ENCODE measurements around the gene PLXNB3. TPM values are rescaled to one million over a fixed set of nuclear protein-coding genes. Genes with fewer than 3 reads are reported as not detected.
"Not testable (repeated sequence)": the region's sequence is repeated elsewhere in the genome, so short reads cannot be mapped to it uniquely, and the experiment has no call there.

The PLXNB3 gene
- polyA plus RNA-seq, 4 donors: 0.54 to 1.6 (median 0.66) TPM; not detected in 1

GRCh38 chrX:153814591-153815315, 50.7 kb downstream of the PLXNB3 start:
- no peaks in the 10 kb centered on the region for H3K4me1 ChIP-seq (ENCODE audit: control insufficient read depth in 3 of 3, insufficient read depth in 2 of 3, low read depth in 1 of 3, low read length in 2 of 3)
- no peak overlapping the region for H3K4me3 ChIP-seq (ENCODE audit: low read depth in 1 of 3, low read length in 3 of 3)
- DNase-seq: no peak
- H3K9me3 ChIP-seq (ENCODE audit: control insufficient read depth in 2 of 2, insufficient read depth in 1 of 2, low read depth in 1 of 2, low read length in 1 of 2): no peaks in the 10 kb centered on the region
- no peak for FAIRE-seq
- 70 to 76% (median 71%) methylated on average over 18 to 19 of the region's 19 CpGs for WGBS, 3 donors
- no peak overlapping the region for H3K27ac ChIP-seq (ENCODE audit: low read depth in 1 of 3, low read length in 2 of 3)
- H3K36me3 ChIP-seq (ENCODE audit: control insufficient read depth in 3 of 3, insufficient read depth in 2 of 3, low read depth in 1 of 3, low read length in 3 of 3): no peaks in the 10 kb centered on the region
- peaks cover 0 to 5% (median 0%) of the 10 kb centered on the region in 3 donors for H3K27me3 ChIP-seq (ENCODE audit: control insufficient read depth in 3 of 3, insufficient read depth in 3 of 3, low read length in 3 of 3)

GRCh38 chrX:153816831-153817690, 53.0 kb downstream of the PLXNB3 start:
- Histone ChIP-seq H3K27me3 (ENCODE audit: control insufficient read depth in 3 of 3, insufficient read depth in 3 of 3, low read length in 3 of 3) (peaks cover 0 to 16% (median 0%) of the 10 kb centered on the region in 3 donors), H3K36me3 (ENCODE audit: control insufficient read depth in 3 of 3, insufficient read depth in 2 of 3, low read depth in 1 of 3, low read length in 3 of 3) (no peaks in the 10 kb centered on the region), H3K4me1 (ENCODE audit: control insufficient read depth in 3 of 3, insufficient read depth in 2 of 3, low read depth in 1 of 3, low read length in 2 of 3) (no peaks in the 10 kb centered on the region), H3K27ac (ENCODE audit: low read depth in 1 of 3, low read length in 2 of 3) (no peak overlapping the region), H3K4me3 (ENCODE audit: low read depth in 1 of 3, low read length in 3 of 3) (no peak overlapping the region), H3K9me3 (ENCODE audit: control insufficient read depth in 2 of 2, insufficient read depth in 1 of 2, low read depth in 1 of 2, low read length in 1 of 2) (no peaks in the 10 kb centered on the region)
- no peak for DNase-seq
- 68 to 76% (median 75%) methylated on average over 22 to 25 of the region's 25 CpGs for WGBS, 3 donors
- no peak for FAIRE-seq

- FAIRE-seq: not testable (repeated sequence)
Measured at GRCh38 chrX:153818064-153818463, 54.0 kb downstream of the PLXNB3 start.

DNA sequence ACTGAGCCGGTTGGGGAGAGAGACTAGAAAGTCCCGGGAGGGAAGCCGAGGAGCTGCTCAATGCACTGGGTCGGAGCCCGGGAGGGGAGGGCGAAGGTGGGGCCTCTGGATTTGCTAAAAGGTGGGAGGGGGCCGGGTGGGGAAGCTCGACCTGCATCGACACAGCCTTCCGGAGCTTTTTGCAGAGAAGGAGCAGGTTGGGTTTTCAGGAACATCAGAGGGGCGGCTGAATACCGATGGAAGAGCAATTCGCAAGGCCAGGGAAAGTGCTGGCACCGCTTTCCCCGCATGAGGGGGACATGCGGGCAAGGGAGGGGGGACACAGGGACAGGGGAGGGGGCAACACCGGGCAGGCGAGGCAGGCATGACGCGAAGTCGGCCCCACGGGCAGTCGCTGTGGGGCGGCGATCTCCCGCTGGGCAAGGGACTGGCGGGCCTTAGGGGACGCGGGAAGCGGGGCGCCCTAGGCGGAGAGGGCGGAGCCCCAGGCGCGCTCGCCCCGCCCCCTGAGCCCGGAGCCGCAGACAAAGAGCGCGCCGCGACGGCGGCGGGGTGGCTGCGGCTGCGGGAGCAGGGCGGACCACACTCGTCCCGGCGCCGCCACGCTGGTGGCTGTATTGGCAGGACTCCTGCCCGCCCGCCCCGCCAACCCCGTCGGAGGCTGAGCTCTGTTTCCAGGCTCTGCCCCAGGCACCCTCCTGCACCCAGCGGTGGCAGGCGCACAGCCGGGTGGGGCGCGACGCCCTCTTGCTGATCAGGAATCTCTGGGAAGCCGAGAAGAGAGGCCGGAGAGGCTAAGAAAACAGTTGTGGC, 54.7 kb downstream of the PLXNB3 start:
- 6 to 36% (median 9%) methylated on average over 14 to 67 of the region's 67 CpGs for WGBS, 3 donors
- H3K4me3 ChIP-seq (ENCODE audit: low read depth in 1 of 3, low read length in 3 of 3): peak overlapping the region in 2 of 3 donors; percentile 23 to 34
- H3K27ac ChIP-seq (ENCODE audit: low read depth in 1 of 3, low read length in 2 of 3): peak overlapping the region in 1 of 3 donors; percentile 11
- no peaks in the 10 kb centered on the region for H3K9me3 ChIP-seq (ENCODE audit: control insufficient read depth in 2 of 2, insufficient read depth in 1 of 2, low read depth in 1 of 2, low read length in 1 of 2)
- no peaks in the 10 kb centered on the region for H3K36me3 ChIP-seq (ENCODE audit: control insufficient read depth in 3 of 3, insufficient read depth in 2 of 3, low read depth in 1 of 3, low read length in 3 of 3)
- peak; percentile 17 to 57 for DNase-seq
- no peaks in the 10 kb centered on the region for H3K4me1 ChIP-seq (ENCODE audit: control insufficient read depth in 3 of 3, insufficient read depth in 2 of 3, low read depth in 1 of 3, low read length in 2 of 3)
- H3K27me3 ChIP-seq (ENCODE audit: control insufficient read depth in 3 of 3, insufficient read depth in 3 of 3, low read length in 3 of 3): peaks cover 0 to 16% (median 3%) of the 10 kb centered on the region in 3 donors
- no peak for FAIRE-seq

More at GRCh38 chrX:153818064-153818463, 54.0 kb downstream of the PLXNB3 start:
- H3K9me3 ChIP-seq (ENCODE audit: control insufficient read depth in 2 of 2, insufficient read depth in 1 of 2, low read depth in 1 of 2, low read length in 1 of 2); H3K4me1 ChIP-seq (ENCODE audit: control insufficient read depth in 3 of 3, insufficient read depth in 2 of 3, low read depth in 1 of 3, low read length in 2 of 3); H3K36me3 ChIP-seq (ENCODE audit: control insufficient read depth in 3 of 3, insufficient read depth in 2 of 3, low read depth in 1 of 3, low read length in 3 of 3); H3K4me3 ChIP-seq (ENCODE audit: low read depth in 1 of 3, low read length in 3 of 3); DNase-seq; H3K27ac ChIP-seq (ENCODE audit: low read depth in 1 of 3, low read length in 2 of 3): not testable (repeated sequence)
- peaks cover 0 to 16% (median 0%) of the 10 kb centered on the region in 3 donors for H3K27me3 ChIP-seq (ENCODE audit: control insufficient read depth in 3 of 3, insufficient read depth in 3 of 3, low read length in 3 of 3)
- WGBS, 3 donors: 79 to 93% (median 90%) methylated on average over 9 of the region's 9 CpGs

GRCh38 chrX:153819384-153820040, 55.5 kb downstream of the PLXNB3 start:
- FAIRE-seq (no peak), DNase-seq (no peak)
- WGBS, 3 donors: 33 to 56% (median 38%) methylated on average over 16 to 23 of the region's 23 CpGs
- H3K27ac ChIP-seq (ENCODE audit: low read depth in 1 of 3, low read length in 2 of 3): peak overlapping the region in 2 of 3 donors; percentile 11 to 31
- H3K4me1 ChIP-seq (ENCODE audit: control insufficient read depth in 3 of 3, insufficient read depth in 2 of 3, low read depth in 1 of 3, low read length in 2 of 3): no peaks in the 10 kb centered on the region
- H3K27me3 ChIP-seq (ENCODE audit: control insufficient read depth in 3 of 3, insufficient read depth in 3 of 3, low read length in 3 of 3): peaks cover 0 to 16% (median 3%) of the 10 kb centered on the region in 3 donors
- H3K9me3 ChIP-seq (ENCODE audit: control insufficient read depth in 2 of 2, insufficient read depth in 1 of 2, low read depth in 1 of 2, low read length in 1 of 2): no peaks in the 10 kb centered on the region
- H3K4me3 ChIP-seq (ENCODE audit: low read depth in 1 of 3, low read length in 3 of 3): peak overlapping the region in 1 of 3 donors; percentile 34
- H3K36me3 ChIP-seq (ENCODE audit: control insufficient read depth in 3 of 3, insufficient read depth in 2 of 3, low read depth in 1 of 3, low read length in 3 of 3): no peaks in the 10 kb centered on the region

DNA sequence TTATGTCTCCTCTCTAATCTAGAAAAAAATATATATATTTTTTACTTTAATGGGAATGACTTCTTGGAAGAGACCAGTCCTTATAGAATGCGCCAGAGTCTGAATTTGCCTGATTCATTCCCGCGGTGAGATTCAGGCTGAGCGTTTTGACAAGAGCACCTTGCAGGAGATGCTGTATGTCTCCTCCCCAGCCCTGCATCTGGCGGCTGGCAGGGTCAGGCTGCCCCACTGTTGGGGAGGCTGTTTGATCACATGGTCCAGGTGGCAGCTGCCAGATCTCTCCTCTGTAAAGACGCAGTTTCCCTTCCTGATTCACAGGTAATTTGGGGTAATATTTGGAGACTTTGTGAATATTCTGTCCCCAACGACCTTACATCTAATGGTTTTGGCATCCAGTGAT, 56.6 kb downstream of the PLXNB3 start:
- no peak for FAIRE-seq
- DNase-seq: no peak
- Histone ChIP-seq H3K36me3 (ENCODE audit: control insufficient read depth in 3 of 3, insufficient read depth in 2 of 3, low read depth in 1 of 3, low read length in 3 of 3) (no peaks in the 10 kb centered on the region), H3K27me3 (ENCODE audit: control insufficient read depth in 3 of 3, insufficient read depth in 3 of 3, low read length in 3 of 3) (peaks cover 0 to 23% (median 3%) of the 10 kb centered on the region in 3 donors), H3K4me1 (ENCODE audit: control insufficient read depth in 3 of 3, insufficient read depth in 2 of 3, low read depth in 1 of 3, low read length in 2 of 3) (no peaks in the 10 kb centered on the region), H3K27ac (ENCODE audit: low read depth in 1 of 3, low read length in 2 of 3) (no peak overlapping the region), H3K4me3 (ENCODE audit: low read depth in 1 of 3, low read length in 3 of 3) (no peak overlapping the region), H3K9me3 (ENCODE audit: control insufficient read depth in 2 of 2, insufficient read depth in 1 of 2, low read depth in 1 of 2, low read length in 1 of 2) (no peaks in the 10 kb centered on the region)
- 64 to 83% (median 67%) methylated on average over 7 of the region's 7 CpGs for WGBS, 3 donors

GRCh38 chrX:153821066-153821465, 57.0 kb downstream of the PLXNB3 start:
- WGBS, 3 donors: 81 to 91% (median 84%) methylated on average over 9 of the region's 9 CpGs
- Histone ChIP-seq H3K9me3 (ENCODE audit: control insufficient read depth in 2 of 2, insufficient read depth in 1 of 2, low read depth in 1 of 2, low read length in 1 of 2) (no peaks in the 10 kb centered on the region), H3K27me3 (ENCODE audit: control insufficient read depth in 3 of 3, insufficient read depth in 3 of 3, low read length in 3 of 3) (peaks cover 0 to 25% (median 3%) of the 10 kb centered on the region in 3 donors), H3K4me3 (ENCODE audit: low read depth in 1 of 3, low read length in 3 of 3) (no peak overlapping the region), H3K27ac (ENCODE audit: low read depth in 1 of 3, low read length in 2 of 3) (no peak overlapping the region), H3K36me3 (ENCODE audit: control insufficient read depth in 3 of 3, insufficient read depth in 2 of 3, low read depth in 1 of 3, low read length in 3 of 3) (no peaks in the 10 kb centered on the region), H3K4me1 (ENCODE audit: control insufficient read depth in 3 of 3, insufficient read depth in 2 of 3, low read depth in 1 of 3, low read length in 2 of 3) (no peaks in the 10 kb centered on the region)
- FAIRE-seq: no peak
- no peak for DNase-seq
